Left ventricle myocardium inferior (tissue), 1 donor: ENCODE data around the gene ZNF609. TPM values are rescaled to one million over a fixed set of nuclear protein-coding genes. Genes with fewer than 3 reads are reported as not detected.

ENCODE experiments used
- DNase-seq: peaks from one replicate; pipeline ENCODE4 v3.0.0-alpha.2; 2020
- H3K27ac ChIP-seq: fragments of 200-600 bp; replicated peaks from 2 replicates; pipeline ENCODE4 v1.8.0; 2021
- H3K27me3 ChIP-seq: fragments of 200-600 bp; 2 replicates; pipeline ENCODE4 v1.8.0; 2021; ENCODE audit warnings: low read depth
- H3K36me3 ChIP-seq: fragments of 200-600 bp; 2 replicates; pipeline ENCODE4 v1.8.0; 2021
- H3K4me1 ChIP-seq: fragments of 200-600 bp; 2 replicates; pipeline ENCODE4 v1.8.0; 2021
- H3K4me3 ChIP-seq: fragments of 200-600 bp; 2 replicates; pipeline ENCODE4 v1.8.0; 2021; ENCODE audit warnings: mild to moderate bottlenecking, moderate library complexity
- H3K9me3 ChIP-seq: fragments of 200-600 bp; replicated peaks from 2 replicates; pipeline ENCODE4 v1.8.0; 2021
- CTCF ChIP-seq: fragments of 200-600 bp; IDR thresholded peaks from 2 replicates; pipeline ENCODE4 v1.8.0; 2021; ENCODE audit warnings: antibody characterized with exemption, mild to moderate bottlenecking, borderline replicate concordance
- intact Hi-C: fragments of 100-400 bp; cut with micrococcal nuclease; formaldehyde crosslinking; loops from one replicate; pipeline ENCODE4 v1.11.0; 2022
- total RNA-seq: library from RNA; stranded (reverse); fragmentation: NEBNext Ultra II Directional; extraction: Animal tissue kit (Norgen Biotek cat#: 25700); gene quantifications from one replicate; pipeline ENCODE4 v1.2.1, GENCODE V29; 2021
- donor health status: DM: no; HTN: yes; CAD: no; lungs with severe emphysema.

Gene ZNF609
- total RNA-seq, 1 donor from 2014 or later, result 14.7 TPM

GRCh38 chr15:64701482-64702184 is 241.3 kb downstream of the ZNF609 start:
- no peaks in the 10 kb centered on the region for H3K9me3 ChIP-seq
- no peaks in the 10 kb centered on the region for H3K36me3 ChIP-seq
- peak overlapping the region; percentile 96 for H3K4me3 ChIP-seq
- peak overlapping the region; percentile 87 for H3K27ac ChIP-seq
- intact Hi-C loops, result no loop called here
- no peak for TF ChIP-seq CTCF
- no peaks in the 10 kb centered on the region for H3K27me3 ChIP-seq
- DNase-seq, result no peak
- H3K4me1 ChIP-seq, result peaks cover 71% of the 10 kb centered on the region

GRCh38 chr15:64702816-64703631 is 242.6 kb downstream of the ZNF609 start:
- intact Hi-C loops, result no loop called here
- TF ChIP-seq CTCF, result no peak
- Histone ChIP-seq H3K4me3 (peak overlapping the region; percentile 96), H3K4me1 (peaks cover 57% of the 10 kb centered on the region), H3K9me3 (no peaks in the 10 kb centered on the region), H3K27ac (peak overlapping the region; percentile 87), H3K36me3 (no peaks in the 10 kb centered on the region), H3K27me3 (no peaks in the 10 kb centered on the region)
- peak; percentile 99 for DNase-seq

- intact Hi-C loops, result no loop called here
These were observed 243.2 kb downstream of the ZNF609 start for GRCh38 chr15:64703632-64703959.

GRCh38 chr15:64705006-64705405 is 244.6 kb downstream of the ZNF609 start:
- intact Hi-C loops, result no loop called here

More at GRCh38 chr15:64703632-64703959, 243.2 kb downstream of the ZNF609 start:
- H3K9me3 ChIP-seq, result no peaks in the 10 kb centered on the region
- DNase-seq, result no peak
- peak overlapping the region; percentile 96 for H3K4me3 ChIP-seq
- peaks cover 3% of the 10 kb centered on the region for H3K36me3 ChIP-seq
- H3K27me3 ChIP-seq, result no peaks in the 10 kb centered on the region
- H3K4me1 ChIP-seq, result peaks cover 52% of the 10 kb centered on the region
- TF ChIP-seq CTCF, result no peak
- peak overlapping the region; percentile 87 for H3K27ac ChIP-seq

More at GRCh38 chr15:64705006-64705405, 244.6 kb downstream of the ZNF609 start:
- no peaks in the 10 kb centered on the region for H3K27me3 ChIP-seq
- DNase-seq, result no peak
- H3K36me3 ChIP-seq, result peaks cover 11% of the 10 kb centered on the region
- no peak overlapping the region for H3K4me3 ChIP-seq
- TF ChIP-seq CTCF, result no peak
- no peaks in the 10 kb centered on the region for H3K9me3 ChIP-seq
- H3K27ac ChIP-seq, result no peak overlapping the region
- H3K4me1 ChIP-seq, result peaks cover 38% of the 10 kb centered on the region
